K562 (cell line): Measurements from ENCODE around the gene PPY.

Experiments used
- ATF3 ChIP-seq, 2 experiments: fragments of 450-650 bp in 1 of 2; sonication (generic) in 1 of 2; formaldehyde crosslinking in 1 of 2; IDR thresholded peaks in 1 of 2; conservative IDR thresholded peaks in 1 of 2; 2 replicates each; pipeline versions ENCODE4 v1.6.1 to v1.8.1; 2016 to 2023; ENCODE audit warnings: mild to moderate bottlenecking in 2 of 2, moderate library complexity in 2 of 2, inconsistent platforms in 1 of 2, missing genetic modification reagents in 1 of 2
- ATF4 ChIP-seq: fragments of 450-650 bp; formaldehyde crosslinking; IDR thresholded peaks from 2 replicates; pipeline ENCODE4 v1.4.0; 2022; ENCODE audit warnings: mild to moderate bottlenecking, moderate library complexity
- CTCF ChIP-seq, 3 experiments: IDR thresholded peaks in 2 of 3; conservative IDR thresholded peaks in 1 of 3; 2 replicates each; pipeline ENCODE4 v1.5.1; 2011 to 2012; ENCODE audit warnings: low read length in 3 of 3, mild to moderate bottlenecking in 3 of 3, control low read depth in 2 of 3, improper control_type of control experiment in 1 of 3, inconsistent platforms in 1 of 3, low read depth in 1 of 3, mixed read lengths in 1 of 3, moderate library complexity in 1 of 3; ENCODE audit not compliant: insufficient read depth in 2 of 3
- EGR1 ChIP-seq: fragments of 450-650 bp; conservative IDR thresholded peaks from 2 replicates; pipeline ENCODE4 v1.6.1; 2017; ENCODE audit warnings: mild to moderate bottlenecking
- EWSR1 ChIP-seq: fragments of 450-650 bp; IDR thresholded peaks from 2 replicates; pipeline ENCODE4 v1.6.1; 2018; ENCODE audit warnings: borderline replicate concordance, mild to moderate bottlenecking, low read depth, moderate library complexity; ENCODE audit not compliant: partially characterized antibody
- HDAC1 ChIP-seq, 2 experiments: fragments of 450-650 bp; IDR thresholded peaks; 2 replicates each; pipeline ENCODE4 v1.6.1; 2016 to 2017; ENCODE audit warnings: inconsistent platforms in 1 of 2, mild to moderate bottlenecking in 1 of 2, moderate library complexity in 1 of 2
- ILF3 ChIP-seq: fragments of 450-650 bp; IDR thresholded peaks from 2 replicates; pipeline ENCODE4 v1.6.1; 2018; ENCODE audit warnings: antibody characterized with exemption, mild to moderate bottlenecking, moderate library complexity, borderline replicate concordance
- MAX ChIP-seq: sonication (generic); formaldehyde crosslinking; IDR thresholded peaks from 2 replicates; pipeline ENCODE4 v1.9.0; 2022; ENCODE audit warnings: mild to moderate bottlenecking, missing genetic modification reagents
- POLR2A ChIP-seq: fragments of 450-650 bp; conservative IDR thresholded peaks from 2 replicates; pipeline ENCODE4 v1.6.1; 2016
- POLR2AphosphoS5 ChIP-seq: IDR thresholded peaks from 2 replicates; pipeline ENCODE4 v1.6.1; 2011; ENCODE audit warnings: mild to moderate bottlenecking, low read depth, low read length, moderate library complexity; ENCODE audit not compliant: control insufficient read depth, insufficient read depth
- SIN3B ChIP-seq: fragments of 450-650 bp; IDR thresholded peaks from 2 replicates; pipeline ENCODE4 v1.6.1; 2017; ENCODE audit warnings: low read depth, mild to moderate bottlenecking, moderate library complexity
- TCF7L2 ChIP-seq: fragments of 150-350 bp; IDR thresholded peaks from 2 replicates; pipeline ENCODE4 v1.6.1; 2016; ENCODE audit warnings: low read depth, mild to moderate bottlenecking, low read length, moderate library complexity
- THAP7 ChIP-seq: fragments of 250-450 bp; sonication (Bioruptor Pico); IDR thresholded peaks from 2 replicates; pipeline ENCODE4 v1.5.0; 2021
- USF2 ChIP-seq: sonication (generic); formaldehyde crosslinking; IDR thresholded peaks from 2 replicates; pipeline ENCODE4 v1.5.0; 2020; ENCODE audit warnings: missing genetic modification reagents

- TF ChIP-seq USF2 (CRISPR knock-in tag), result no peak
- no peak for TF ChIP-seq POLR2A
- no peak for TF ChIP-seq SIN3B
- no peak for TF ChIP-seq POLR2AphosphoS5
- no peak for TF ChIP-seq EGR1
- TF ChIP-seq ATF4 (CRISPR knock-in tag), result no peak
- TF ChIP-seq HDAC1 (IDR thresholded peaks at IDR 0.05), result no peak
- TF ChIP-seq CTCF (IDR thresholded peaks at IDR 0.05 in 2 of 3, conservative IDR thresholded peaks at IDR 0.05 in 1 of 3; ENCODE audit: insufficient read depth in 2 of 3, low read depth in 1 of 3, low read length in 3 of 3), result no peak
- TF ChIP-seq THAP7 (CRISPR knock-in tag), result no peak
- no peak for TF ChIP-seq ATF3 (IDR thresholded peaks at IDR 0.05)
- no peak for TF ChIP-seq ATF3 (CRISPR knock-in tag; conservative IDR thresholded peaks at IDR 0.05)
- no peak for TF ChIP-seq ILF3
- TF ChIP-seq EWSR1, result no peak
- no peak for TF ChIP-seq MAX (CRISPR knock-in tag)
- no peak for TF ChIP-seq TCF7L2
Measured at GRCh38 chr17:43976963-43977837, 34.9 kb upstream of the PPY start.
